GM18951 (cell line): Measurements from ENCODE around the gene ERBB4.

ENCODE experiments used
- POLR2A ChIP-seq: IDR thresholded peaks from 4 replicates; pipeline ENCODE4 v1.6.1; 2011; ENCODE audit warnings: mild to moderate bottlenecking; ENCODE audit not compliant: insufficient read length, insufficient read depth; ENCODE audit errors: extremely low read depth
- in situ Hi-C: fragments of 300-500 bp; cut with MboI; formaldehyde crosslinking; loops from one replicate; pipeline ENCODE4 v1.12.0; 2022; ENCODE audit warnings: low sequenced_read_pairs, mixed read lengths, inconsistent platforms; ENCODE audit not compliant: unreplicated experiment

The ERBB4 gene

DNA sequence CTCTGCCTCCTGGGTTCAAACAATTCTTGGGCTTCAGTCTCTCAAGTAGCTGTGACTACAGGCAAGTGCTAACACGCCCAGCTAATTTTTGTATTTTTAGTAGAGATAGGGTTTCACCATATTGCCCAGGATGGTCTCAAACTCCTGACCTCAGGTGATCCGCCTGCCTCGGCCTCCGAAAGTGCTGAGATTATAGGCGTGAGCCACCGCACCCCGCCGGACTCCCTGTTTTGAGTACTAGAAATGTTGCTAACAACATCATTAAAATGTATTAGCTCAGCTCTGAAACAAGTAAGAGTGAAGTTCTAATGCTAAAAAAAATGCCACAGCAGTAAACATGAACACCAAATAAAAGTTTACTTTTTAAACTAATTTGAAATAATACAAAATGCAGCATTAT is 1044.5 kb downstream of the ERBB4 start:
- no peak for TF ChIP-seq POLR2A

DNA sequence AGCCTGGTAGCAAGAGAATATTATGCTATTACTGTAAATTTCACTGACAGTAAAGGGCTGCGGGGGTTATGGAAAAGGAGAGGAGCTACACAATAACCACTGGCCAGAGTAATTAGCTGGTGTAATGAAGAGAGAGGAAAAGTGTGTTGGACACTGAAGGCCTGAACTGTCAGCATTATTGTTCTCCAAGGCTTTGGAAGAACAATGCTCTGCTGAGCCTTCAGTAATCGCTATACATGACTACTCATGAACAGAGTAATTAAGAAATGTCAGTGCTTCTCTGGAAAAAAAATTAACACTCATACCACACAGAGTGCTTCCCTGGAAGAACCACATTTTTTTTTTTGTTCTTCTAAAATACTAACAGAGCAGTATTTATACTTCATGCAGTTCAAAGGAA is 1050.9 kb downstream of the ERBB4 start:
- TF ChIP-seq POLR2A, result no peak
- in situ Hi-C loops, result no loop called here

More for the DNA sequence above, 1044.5 kb downstream of the ERBB4 start:
- in situ Hi-C loops, result no loop called here

GRCh38 chr2:211479536-211480150 is 1059.0 kb downstream of the ERBB4 start:
- in situ Hi-C loops, result no loop called here

DNA sequence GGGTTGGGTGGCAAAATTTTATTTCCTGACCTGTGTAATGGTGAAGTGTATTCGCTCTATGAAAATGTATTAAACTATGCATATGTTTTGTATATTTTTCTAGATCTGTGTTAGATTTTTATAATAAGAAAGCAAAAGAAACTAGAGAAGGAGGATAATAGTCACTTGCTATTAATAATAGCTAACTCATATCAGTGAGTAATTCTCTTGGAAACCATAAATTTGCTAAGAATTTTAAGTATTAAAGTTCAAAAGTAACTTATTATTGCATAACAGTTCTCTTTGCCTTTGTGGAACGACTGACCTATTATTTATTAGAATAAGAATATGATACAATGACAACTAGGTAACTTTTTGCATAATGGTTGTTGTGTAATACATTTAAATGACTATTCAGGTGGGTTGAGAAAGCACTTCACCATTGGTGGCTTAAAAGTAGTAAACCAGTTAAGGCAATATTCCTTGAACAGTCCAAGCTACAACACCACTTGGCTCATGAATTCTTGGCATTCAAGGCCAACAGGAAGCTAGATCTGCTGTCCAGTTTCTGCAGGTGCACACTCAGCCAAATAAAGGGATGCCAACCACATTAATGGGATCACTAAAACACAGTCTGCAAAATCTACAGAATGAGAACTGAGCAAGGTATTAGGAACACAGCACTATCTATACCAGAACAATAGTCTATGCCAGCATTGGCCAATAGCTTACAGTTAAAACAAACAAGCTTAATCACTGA is 1060.9 kb downstream of the ERBB4 start:
- no peak for TF ChIP-seq POLR2A
- in situ Hi-C loops, result no loop called here

More at GRCh38 chr2:211479536-211480150, 1059.0 kb downstream of the ERBB4 start:
- no peak for TF ChIP-seq POLR2A

DNA sequence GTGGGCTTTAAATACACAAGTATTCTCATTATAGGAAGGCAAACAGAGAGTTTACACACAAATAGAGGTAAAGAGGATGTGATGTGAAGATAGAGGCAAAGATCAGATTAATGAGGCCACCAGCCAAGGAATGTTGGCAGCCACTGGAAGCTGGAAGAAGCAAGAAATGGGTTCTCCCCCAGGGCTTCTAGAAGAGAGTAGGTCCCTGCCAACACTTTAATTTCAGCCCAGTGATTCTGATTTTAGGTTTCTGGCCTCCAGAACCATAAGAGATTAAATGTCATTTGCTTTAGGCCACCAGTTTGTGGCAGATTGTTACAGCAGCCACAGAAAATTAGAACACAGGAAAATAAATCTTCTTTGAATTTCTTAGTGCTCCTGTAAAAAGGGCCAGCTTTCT is 1065.5 kb downstream of the ERBB4 start:
- in situ Hi-C loops, result no loop called here
- no peak for TF ChIP-seq POLR2A

GRCh38 chr2:211469664-211470059 is 1068.9 kb downstream of the ERBB4 start:
- in situ Hi-C loops, result no loop called here
- no peak for TF ChIP-seq POLR2A

DNA sequence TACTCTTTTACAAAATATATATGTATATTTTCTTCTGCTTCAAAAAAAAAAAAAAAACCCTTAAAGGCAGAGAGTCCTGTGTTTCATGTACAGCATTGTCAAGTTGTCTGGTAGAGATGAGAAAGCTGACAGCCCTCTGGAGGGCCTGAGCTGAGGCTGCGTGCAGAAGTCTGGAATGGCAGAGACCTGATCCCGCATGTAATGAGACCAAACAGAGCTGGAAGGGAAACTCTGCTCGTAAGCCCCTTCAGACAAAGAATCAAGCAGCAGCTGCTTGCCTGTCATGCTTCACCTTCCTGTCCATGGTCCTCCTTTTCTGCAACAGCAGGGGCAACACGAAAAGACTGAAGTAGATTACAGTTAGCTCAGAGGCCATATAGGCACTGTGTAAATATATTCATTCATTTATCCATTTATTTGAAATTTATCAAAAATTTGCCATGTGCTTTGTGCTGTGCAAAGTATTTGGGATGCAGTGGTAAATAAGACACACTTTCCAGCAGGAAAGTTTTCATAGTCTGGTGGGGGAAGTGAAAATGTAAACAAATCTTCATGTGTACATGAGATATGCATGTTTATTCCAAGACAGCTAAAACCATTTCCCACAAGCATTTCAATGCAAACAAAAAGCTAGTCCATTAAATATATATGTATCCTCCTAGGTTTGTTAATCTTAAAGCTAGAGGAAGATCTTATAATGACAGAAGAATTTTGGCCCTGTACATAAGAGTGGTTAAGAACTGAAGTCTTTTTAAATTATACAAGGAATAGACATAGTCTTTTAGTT is 1069.5 kb downstream of the ERBB4 start:
- no peak for TF ChIP-seq POLR2A
- in situ Hi-C loops, result no loop called here

- TF ChIP-seq POLR2A, result no peak
- in situ Hi-C loops, result no loop called here
Observed at GRCh38 chr2:211468217-211468616, 1070.4 kb downstream of the ERBB4 start.

DNA sequence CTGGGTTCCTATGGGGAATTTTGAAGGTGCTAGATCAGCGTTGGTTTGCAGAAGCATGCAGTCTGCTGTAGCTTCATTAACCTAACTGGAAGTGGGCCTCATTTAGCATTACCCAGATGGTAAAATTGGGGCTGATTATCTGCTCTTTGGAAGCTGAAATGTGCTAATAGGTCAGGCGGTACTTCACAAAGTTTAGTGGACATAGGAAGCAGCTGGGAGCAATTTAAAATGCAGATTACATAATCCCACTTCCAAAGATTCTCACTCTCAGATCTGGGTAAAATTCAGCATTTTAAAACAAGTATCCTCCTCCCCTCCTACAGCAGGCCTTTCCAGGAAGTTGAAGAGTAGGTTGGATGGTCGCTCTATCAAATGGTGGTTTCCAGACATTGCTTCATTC is 1075.2 kb downstream of the ERBB4 start:
- in situ Hi-C loops, result no loop called here
- no peak for TF ChIP-seq POLR2A

- TF ChIP-seq POLR2A, result no peak
- in situ Hi-C loops, result no loop called here
Observed at GRCh38 chr2:211458974-211459373, 1079.6 kb downstream of the ERBB4 start.

DNA sequence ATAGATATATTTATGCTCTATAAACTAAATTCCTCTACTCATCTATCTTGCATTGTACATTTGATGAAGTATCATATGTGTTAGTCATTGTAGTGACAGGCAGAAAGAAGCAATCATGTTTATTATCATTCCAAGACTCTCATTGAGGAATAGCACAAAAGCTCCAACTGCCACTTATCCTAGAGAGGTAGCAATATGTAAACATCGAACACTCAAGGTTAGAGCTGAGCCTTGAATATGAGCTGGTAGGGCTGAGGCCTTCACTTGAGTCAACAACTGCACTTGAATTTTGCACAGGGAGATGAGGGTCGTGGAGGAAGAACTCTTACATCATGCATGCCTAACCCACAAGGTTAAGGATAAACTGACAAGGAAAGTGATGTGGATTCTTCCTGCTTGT is 1081.3 kb downstream of the ERBB4 start:
- no peak for TF ChIP-seq POLR2A
- in situ Hi-C loops, result no loop called here

- in situ Hi-C loops, result no loop called here
- TF ChIP-seq POLR2A, result no peak
Observed at GRCh38 chr2:211455216-211455841, 1083.3 kb downstream of the ERBB4 start.

DNA sequence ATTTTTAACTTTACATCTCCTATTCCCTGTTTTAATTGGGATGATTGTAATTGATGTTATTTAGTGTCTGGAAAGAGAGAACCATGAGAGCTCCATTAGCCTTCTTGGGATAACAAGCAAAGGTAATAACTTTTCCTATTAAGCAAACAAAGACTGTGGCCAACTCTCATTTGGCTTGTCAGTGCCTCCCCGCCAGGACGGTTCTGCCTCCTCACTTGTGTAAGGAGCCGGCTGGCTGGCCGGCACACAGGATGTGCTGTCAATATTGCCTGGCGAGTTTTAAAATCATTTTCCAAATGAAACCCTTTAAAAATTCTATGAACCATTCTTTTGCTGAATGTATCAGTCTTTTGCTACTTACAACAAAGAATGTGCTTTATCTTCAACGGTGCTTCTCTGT is 1083.9 kb downstream of the ERBB4 start:
- in situ Hi-C loops, result no loop called here
- TF ChIP-seq POLR2A, result no peak
